ENCODE data around the gene MGLL. TPM values are rescaled to one million over a fixed set of nuclear protein-coding genes. Genes with fewer than 3 reads are reported as not detected.

The MGLL gene
- total RNA-seq, 1 experiment from 2014 or later, result 12.6 TPM

GRCh38 chr3:127772827-127773751, 49.2 kb downstream of the MGLL start:
- H3K36me3 Mint-ChIP-seq (ENCODE audit: insufficient read depth, unreplicated experiment), result no peaks in the 10 kb centered on the region
- H3K27ac Mint-ChIP-seq (ENCODE audit: low read depth, unreplicated experiment), result no peak overlapping the region
- H3K27me3 Mint-ChIP-seq (ENCODE audit: insufficient read depth, unreplicated experiment), result no peaks in the 10 kb centered on the region
- TF ChIP-seq CTCF (IDR thresholded peaks at IDR 0.05; ENCODE audit: unreplicated experiment), result no peak
- ChIA-PET POLR2A (no interaction called here), CTCF (no interaction called here)
- BruUV-seq (replicated peaks), result no TSS peak
- no peak for DNase-seq (ENCODE audit: unreplicated experiment)
- intact Hi-C loops (cut with micrococcal nuclease), result no loop called here
- peaks cover 17% of the 10 kb centered on the region for H3K4me1 Mint-ChIP-seq (ENCODE audit: insufficient read depth, unreplicated experiment)
- no peak overlapping the region for H3K4me3 Mint-ChIP-seq (ENCODE audit: unreplicated experiment)
- H3K9me3 Mint-ChIP-seq (ENCODE audit: unreplicated experiment), result no peaks in the 10 kb centered on the region

- Mint-ChIP-seq H3K9me3 (ENCODE audit: unreplicated experiment) (no peaks in the 10 kb centered on the region), H3K27me3 (ENCODE audit: insufficient read depth, unreplicated experiment) (no peaks in the 10 kb centered on the region), H3K4me1 (ENCODE audit: insufficient read depth, unreplicated experiment) (peaks cover 20% of the 10 kb centered on the region), H3K4me3 (ENCODE audit: unreplicated experiment) (no peak overlapping the region), H3K36me3 (ENCODE audit: insufficient read depth, unreplicated experiment) (no peaks in the 10 kb centered on the region), H3K27ac (ENCODE audit: low read depth, unreplicated experiment) (no peak overlapping the region)
- intact Hi-C loops (cut with micrococcal nuclease), result no loop called here
- TF ChIP-seq CTCF (IDR thresholded peaks at IDR 0.05; ENCODE audit: unreplicated experiment), result no peak
- no TSS peak for BruUV-seq (replicated peaks)
- ChIA-PET POLR2A (no interaction called here), CTCF (no interaction called here)
- DNase-seq (ENCODE audit: unreplicated experiment), result no peak
Measured at GRCh38 chr3:127772273-127772672, 50.0 kb downstream of the MGLL start.

- H3K27ac Mint-ChIP-seq (ENCODE audit: low read depth, unreplicated experiment), result no peak overlapping the region
- peaks cover 25% of the 10 kb centered on the region for H3K4me1 Mint-ChIP-seq (ENCODE audit: insufficient read depth, unreplicated experiment)
- no TSS peak for BruUV-seq (replicated peaks)
- TF ChIP-seq CTCF (IDR thresholded peaks at IDR 0.05; ENCODE audit: unreplicated experiment), result no peak
- ChIA-PET POLR2A (interaction anchor here (1.0 kb wide), 1 partner anchor 8 kb away, joined by 3 read pairs; no protein-coding TSS in a partner anchor), CTCF (no interaction called here)
- intact Hi-C loops (cut with micrococcal nuclease), result no loop called here
- no peaks in the 10 kb centered on the region for H3K9me3 Mint-ChIP-seq (ENCODE audit: unreplicated experiment)
- no peak overlapping the region for H3K4me3 Mint-ChIP-seq (ENCODE audit: unreplicated experiment)
- no peaks in the 10 kb centered on the region for H3K27me3 Mint-ChIP-seq (ENCODE audit: insufficient read depth, unreplicated experiment)
- H3K36me3 Mint-ChIP-seq (ENCODE audit: insufficient read depth, unreplicated experiment), result no peaks in the 10 kb centered on the region
- DNase-seq (ENCODE audit: unreplicated experiment), result no peak
Measured at GRCh38 chr3:127771746-127772145, 50.6 kb downstream of the MGLL start.

GRCh38 chr3:127770671-127771355, 51.5 kb downstream of the MGLL start:
- no peaks in the 10 kb centered on the region for H3K36me3 Mint-ChIP-seq (ENCODE audit: insufficient read depth, unreplicated experiment)
- peak overlapping the region; percentile 71 for H3K27ac Mint-ChIP-seq (ENCODE audit: low read depth, unreplicated experiment)
- CTCF ChIA-PET, result interaction anchor here (0.8 kb wide), 1 partner anchor 20 kb away, joined by 3 read pairs; no protein-coding TSS in a partner anchor
- POLR2A ChIA-PET, result interaction anchor here (1.0 to 1.5 kb wide), 2 partner anchors 8 to 9 kb away, joined by 3 read pairs; no protein-coding TSS in a partner anchor
- H3K9me3 Mint-ChIP-seq (ENCODE audit: unreplicated experiment), result no peaks in the 10 kb centered on the region
- peaks cover 25% of the 10 kb centered on the region for H3K4me1 Mint-ChIP-seq (ENCODE audit: insufficient read depth, unreplicated experiment)
- TF ChIP-seq CTCF (IDR thresholded peaks at IDR 0.05; ENCODE audit: unreplicated experiment), result no peak
- intact Hi-C loops (cut with micrococcal nuclease), result no loop called here
- BruUV-seq (replicated peaks), result no TSS peak
- no peak overlapping the region for H3K4me3 Mint-ChIP-seq (ENCODE audit: unreplicated experiment)
- no peaks in the 10 kb centered on the region for H3K27me3 Mint-ChIP-seq (ENCODE audit: insufficient read depth, unreplicated experiment)
- DNase-seq (ENCODE audit: unreplicated experiment), result no peak

Data from MCF 10A (cell line).